ENCODE results near the gene GREM1. TPM values are rescaled to one million over a fixed set of nuclear protein-coding genes. Genes with fewer than 3 reads are reported as not detected.

Gene GREM1
- total and polyA plus RNA-seq, 5 donors, result 0.11 to 0.56 (median 0.20) TPM

- ATAC-seq (no peak), DNase-seq (no peak)
- Histone ChIP-seq H3K27ac (ENCODE audit: low read length) (no peak overlapping the region), H3K4me3 (ENCODE audit: low read length) (peak overlapping the region; percentile 23), H3K9me3 (ENCODE audit: control insufficient read depth, low read length) (no peaks in the 10 kb centered on the region), H3K27me3 (ENCODE audit: control insufficient read depth, insufficient read depth) (peaks cover 5% of the 10 kb centered on the region), H3K4me1 (ENCODE audit: control insufficient read depth, insufficient read depth, low read length) (peaks cover 4% of the 10 kb centered on the region)
- intact Hi-C loops (cut with DNase I), result no loop called here
- 12% methylated on average over 21 of the region's 21 CpGs for WGBS
Observed at GRCh38 chr15:32716915-32717425, 834 bp upstream of the GREM1 start.

DNA sequence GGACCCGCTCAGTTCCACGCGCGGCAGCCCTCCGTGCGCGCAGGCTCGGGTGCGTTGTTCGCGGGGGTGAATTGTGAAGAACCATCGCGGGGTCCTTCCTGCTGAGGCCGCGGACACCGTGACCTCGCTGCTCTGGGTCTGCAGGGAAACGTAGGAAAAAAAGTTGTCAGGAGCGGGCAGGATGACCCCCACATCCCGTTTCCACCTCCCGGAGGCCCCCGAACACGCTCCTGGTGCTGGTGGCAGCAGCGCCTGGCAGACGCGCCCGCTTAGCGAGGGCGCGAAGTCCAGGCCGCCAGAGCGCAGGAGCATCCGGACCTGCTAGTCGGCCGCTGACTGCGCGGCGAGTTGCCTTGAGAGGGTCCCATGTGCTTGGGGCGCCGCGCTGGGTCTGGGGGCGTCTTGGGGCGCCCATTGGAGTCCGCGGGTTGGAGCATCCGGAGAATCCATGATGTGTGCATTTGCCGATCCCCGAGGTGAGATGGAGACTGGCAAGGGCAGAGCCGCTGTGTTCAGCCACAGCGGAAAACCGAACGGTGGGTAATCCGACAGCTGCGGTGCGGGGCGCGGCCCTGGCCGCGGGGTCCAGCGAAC is 520 bp downstream of the GREM1 start:
- 2% methylated on average over 60 of the region's 60 CpGs for WGBS
- intact Hi-C loops (cut with DNase I), result no loop called here
- DNase-seq, result peak in 2 of 3 donors; percentile 47

GRCh38 chr15:32718821-32719716 is 1.3 kb downstream of the GREM1 start:
- Histone ChIP-seq H3K27ac (ENCODE audit: low read length) (no peak overlapping the region), H3K4me3 (ENCODE audit: low read length) (peak overlapping the region; percentile 16), H3K4me1 (ENCODE audit: control insufficient read depth, insufficient read depth, low read length) (peaks cover 4% of the 10 kb centered on the region), H3K9me3 (ENCODE audit: control insufficient read depth, low read length) (no peaks in the 10 kb centered on the region), H3K27me3 (ENCODE audit: control insufficient read depth, insufficient read depth) (peaks cover 5% of the 10 kb centered on the region)
- no peak for ATAC-seq
- DNase-seq, result peak in 2 of 3 donors; percentile 39 to 54
- intact Hi-C loops (cut with DNase I), result no loop called here
- 2% methylated on average over 70 of the region's 70 CpGs for WGBS

More for the DNA sequence above, 520 bp downstream of the GREM1 start:
- peaks cover 5% of the 10 kb centered on the region for H3K27me3 ChIP-seq (ENCODE audit: control insufficient read depth, insufficient read depth)
- peaks cover 4% of the 10 kb centered on the region for H3K4me1 ChIP-seq (ENCODE audit: control insufficient read depth, insufficient read depth, low read length)
- H3K9me3 ChIP-seq (ENCODE audit: control insufficient read depth, low read length), result no peaks in the 10 kb centered on the region
- H3K27ac ChIP-seq (ENCODE audit: low read length), result no peak overlapping the region
- H3K4me3 ChIP-seq (ENCODE audit: low read length), result peak overlapping the region; percentile 16
- ATAC-seq, result peak; percentile 11

- DNase-seq (no peak), ATAC-seq (no peak)
- peaks cover 4% of the 10 kb centered on the region for H3K4me1 ChIP-seq (ENCODE audit: control insufficient read depth, insufficient read depth, low read length)
- H3K9me3 ChIP-seq (ENCODE audit: control insufficient read depth, low read length), result no peaks in the 10 kb centered on the region
- H3K27me3 ChIP-seq (ENCODE audit: control insufficient read depth, insufficient read depth), result no peaks in the 10 kb centered on the region
- 87% methylated on average over 6 of the region's 6 CpGs for WGBS
- intact Hi-C loops (cut with DNase I), result no loop called here
- no peak overlapping the region for H3K4me3 ChIP-seq (ENCODE audit: low read length)
- H3K27ac ChIP-seq (ENCODE audit: low read length), result no peak overlapping the region
Observed at GRCh38 chr15:32721596-32721995, 3.8 kb downstream of the GREM1 start.

DNA sequence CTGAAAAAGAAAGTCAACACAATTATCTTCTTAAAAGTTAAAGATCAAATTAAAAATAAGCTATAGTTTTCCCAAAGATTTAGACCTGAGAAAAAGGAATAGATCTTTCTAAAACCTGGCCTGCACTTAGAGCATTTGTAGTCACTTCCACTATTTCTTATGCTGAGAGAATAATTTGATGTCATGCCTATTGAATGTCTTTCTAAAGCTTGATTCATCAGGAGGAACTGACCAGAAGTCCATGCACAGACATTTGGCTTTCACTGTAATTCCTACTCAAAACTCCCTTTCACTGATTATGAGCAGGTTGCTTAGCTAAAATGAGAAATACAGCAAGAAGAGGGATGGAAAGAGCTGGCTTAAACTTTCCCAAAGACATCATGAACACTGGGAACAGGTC is 4.3 kb downstream of the GREM1 start:
- DNase-seq, result no peak
- Histone ChIP-seq H3K4me1 (ENCODE audit: control insufficient read depth, insufficient read depth, low read length) (peaks cover 4% of the 10 kb centered on the region), H3K9me3 (ENCODE audit: control insufficient read depth, low read length) (no peaks in the 10 kb centered on the region), H3K27me3 (ENCODE audit: control insufficient read depth, insufficient read depth) (no peaks in the 10 kb centered on the region), H3K27ac (ENCODE audit: low read length) (no peak overlapping the region), H3K4me3 (ENCODE audit: low read length) (no peak overlapping the region)
- intact Hi-C loops (cut with DNase I), result no loop called here
- ATAC-seq, result no peak

- ATAC-seq, result no peak
- Histone ChIP-seq H3K4me3 (ENCODE audit: low read length) (no peak overlapping the region), H3K9me3 (ENCODE audit: control insufficient read depth, low read length) (no peaks in the 10 kb centered on the region), H3K27me3 (ENCODE audit: control insufficient read depth, insufficient read depth) (no peaks in the 10 kb centered on the region), H3K4me1 (ENCODE audit: control insufficient read depth, insufficient read depth, low read length) (peaks cover 4% of the 10 kb centered on the region), H3K27ac (ENCODE audit: low read length) (no peak overlapping the region)
- DNase-seq, result no peak
- 81% methylated on average over 2 of the region's 2 CpGs for WGBS
- intact Hi-C loops (cut with DNase I), result no loop called here
Observed at GRCh38 chr15:32723171-32723948, 5.6 kb downstream of the GREM1 start.

DNA sequence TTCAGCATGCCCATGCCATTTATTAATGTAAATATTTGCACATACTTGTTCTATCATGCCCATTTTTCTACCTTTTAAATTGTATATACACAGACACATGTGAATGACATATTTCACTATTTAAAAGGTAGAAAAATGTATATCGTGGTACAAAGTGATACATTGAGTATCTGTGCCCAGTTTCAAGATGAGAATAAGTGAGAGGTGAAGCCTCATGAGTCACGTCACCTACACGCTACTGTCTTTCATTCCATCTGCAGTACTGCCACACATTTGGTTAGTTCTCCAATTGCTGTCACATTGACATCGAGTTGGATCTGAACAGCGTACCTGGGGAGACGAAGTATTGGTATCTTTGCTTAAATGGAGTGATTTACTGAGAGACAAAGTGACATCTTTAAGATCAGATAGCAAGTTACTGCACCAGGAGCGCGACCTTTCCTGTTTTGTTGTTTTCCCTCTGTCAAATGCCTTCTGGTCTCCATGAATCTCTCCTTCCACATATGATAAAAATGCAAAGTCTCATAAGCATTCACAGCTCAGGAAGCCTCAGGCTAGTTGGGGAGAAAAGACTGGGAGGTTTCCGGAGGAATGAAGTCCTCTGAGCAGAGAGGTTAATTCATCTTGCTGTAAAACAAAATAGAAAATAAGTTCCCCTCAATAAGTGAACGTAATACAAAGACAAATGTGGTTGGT is 12.0 kb downstream of the GREM1 start:
- 82% methylated on average over 10 of the region's 10 CpGs for WGBS
- ATAC-seq (no peak), DNase-seq (no peak)
- Histone ChIP-seq H3K9me3 (ENCODE audit: control insufficient read depth, low read length) (no peaks in the 10 kb centered on the region), H3K4me1 (ENCODE audit: control insufficient read depth, insufficient read depth, low read length) (no peaks in the 10 kb centered on the region), H3K4me3 (ENCODE audit: low read length) (no peak overlapping the region), H3K27me3 (ENCODE audit: control insufficient read depth, insufficient read depth) (no peaks in the 10 kb centered on the region), H3K27ac (ENCODE audit: low read length) (no peak overlapping the region)
- intact Hi-C loops (cut with DNase I), result loop anchor here in 1 of 4 donors (10.0 kb wide), 1 partner anchor 55 kb away; no protein-coding TSS in a partner anchor

GRCh38 chr15:32730677-32731654 is 13.2 kb downstream of the GREM1 start:
- no peaks in the 10 kb centered on the region for H3K4me1 ChIP-seq (ENCODE audit: control insufficient read depth, insufficient read depth, low read length)
- no peak overlapping the region for H3K4me3 ChIP-seq (ENCODE audit: low read length)
- no peaks in the 10 kb centered on the region for H3K27me3 ChIP-seq (ENCODE audit: control insufficient read depth, insufficient read depth)
- no peak overlapping the region for H3K27ac ChIP-seq (ENCODE audit: low read length)
- 43% methylated on average over 27 of the region's 27 CpGs for WGBS
- intact Hi-C loops (cut with DNase I), result loop anchor here in 1 of 4 donors (10.0 kb wide), 1 partner anchor 56 kb away; no protein-coding TSS in a partner anchor
- ATAC-seq (no peak), DNase-seq (peak; percentile 20 to 64 (median 48))
- H3K9me3 ChIP-seq (ENCODE audit: control insufficient read depth, low read length), result no peaks in the 10 kb centered on the region

- DNase-seq (no peak), ATAC-seq (no peak)
- H3K4me1 ChIP-seq (ENCODE audit: control insufficient read depth, insufficient read depth, low read length), result no peaks in the 10 kb centered on the region
- H3K27ac ChIP-seq (ENCODE audit: low read length), result no peak overlapping the region
- H3K27me3 ChIP-seq (ENCODE audit: control insufficient read depth, insufficient read depth), result no peaks in the 10 kb centered on the region
- H3K9me3 ChIP-seq (ENCODE audit: control insufficient read depth, low read length), result no peaks in the 10 kb centered on the region
- intact Hi-C loops (cut with DNase I), result loop anchor here in 1 of 4 donors (10.0 kb wide), 1 partner anchor 58 kb away; no protein-coding TSS in a partner anchor
- WGBS, result 74% methylated on average over 6 of the region's 6 CpGs
- H3K4me3 ChIP-seq (ENCODE audit: low read length), result no peak overlapping the region
Observed at GRCh38 chr15:32732574-32733157, 14.9 kb downstream of the GREM1 start.

All from right cardiac atrium (tissue), 5 donors.